Activated CD4-positive, alpha-beta T cell treated with anti-CD3 and anti-CD28 coated beads, Interleukin-2, amount 50 U/mL, for 1 hour (primary cell): ENCODE measurements around the gene SYNJ2BP.

Experiments
- DNase-seq: peaks from one replicate; pipeline ENCODE4 v3.0.0-alpha.2; 2020

The SYNJ2BP gene

DNA sequence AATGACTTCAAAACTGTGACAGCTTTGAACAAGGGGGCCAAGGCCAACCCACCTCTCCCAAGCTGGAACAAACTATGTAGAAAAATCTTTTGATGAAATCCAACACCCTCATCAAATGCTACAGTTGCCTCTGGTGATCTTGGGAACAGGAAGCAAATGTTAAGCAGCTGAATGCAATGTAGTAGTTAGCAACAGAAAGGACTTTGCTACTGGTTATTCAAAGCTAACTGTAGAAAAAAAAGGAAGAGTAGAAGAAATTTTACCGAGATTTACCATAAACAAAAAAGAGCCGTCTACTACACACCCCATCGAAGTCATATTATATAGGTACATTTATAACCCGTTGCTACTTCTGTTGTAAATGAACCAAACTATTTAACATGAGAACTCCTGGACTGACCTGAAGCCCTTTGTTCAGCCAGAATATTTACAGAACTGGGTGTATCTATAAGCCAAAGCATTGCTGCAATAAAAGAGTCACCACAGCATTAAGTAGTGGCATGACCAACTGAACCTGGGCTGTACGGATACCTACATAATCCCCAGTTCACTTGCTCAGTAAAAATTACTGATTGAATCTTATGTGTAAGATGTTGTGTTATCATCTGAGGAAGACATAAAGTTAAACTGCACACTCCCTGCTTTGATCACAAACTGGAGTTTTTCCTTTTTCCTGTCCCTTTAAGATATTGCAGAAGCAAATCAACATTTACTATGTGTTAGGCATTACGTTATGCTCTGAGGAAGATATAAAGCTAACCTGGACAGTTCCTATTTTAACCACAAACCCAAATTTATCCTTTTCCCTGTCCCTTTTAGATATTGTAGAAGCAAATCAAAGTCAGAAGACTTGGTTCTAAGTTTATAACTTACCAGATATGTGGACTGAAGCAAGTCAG lies 25.1 kb downstream of the SYNJ2BP start:
- no peak for DNase-seq

DNA sequence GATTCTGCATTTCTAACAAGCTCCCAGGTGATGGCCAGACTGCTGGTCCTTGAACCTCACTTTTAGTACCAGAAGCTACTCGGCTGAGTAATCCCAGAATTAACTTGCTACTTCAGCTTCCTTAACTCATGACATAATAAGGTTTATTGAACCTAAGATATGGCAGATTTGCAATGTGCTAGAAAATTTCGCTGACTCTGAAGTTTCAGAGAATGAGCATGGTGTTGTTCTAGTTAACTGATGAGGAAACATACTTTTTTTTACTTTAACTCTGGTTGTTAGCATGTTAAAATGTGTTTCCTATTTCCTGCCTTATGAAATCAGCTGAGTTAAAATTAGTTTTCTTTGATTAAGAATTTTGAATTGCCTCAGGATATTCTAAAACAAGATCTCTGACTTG lies 34.4 kb downstream of the SYNJ2BP start:
- DNase-seq: no peak

DNA sequence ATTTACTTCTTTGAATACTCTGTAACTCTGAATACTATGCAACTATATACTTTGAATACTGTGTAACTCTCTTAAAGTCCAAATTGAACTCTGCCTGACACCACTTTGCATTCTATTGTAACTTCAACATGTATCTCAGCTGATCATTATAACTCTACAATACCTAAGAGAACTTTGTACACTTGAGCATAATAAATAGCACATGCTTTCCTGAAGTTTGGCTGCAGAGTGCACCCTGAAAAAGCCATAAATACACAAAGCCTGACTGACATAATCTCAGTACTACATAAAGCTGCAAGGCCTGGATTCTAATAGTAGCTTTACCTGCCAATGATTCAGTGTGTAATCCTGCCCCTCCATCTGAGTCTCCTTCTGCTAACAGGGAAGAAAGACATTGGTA lies 36.1 kb downstream of the SYNJ2BP start:
- no peak for DNase-seq

DNA sequence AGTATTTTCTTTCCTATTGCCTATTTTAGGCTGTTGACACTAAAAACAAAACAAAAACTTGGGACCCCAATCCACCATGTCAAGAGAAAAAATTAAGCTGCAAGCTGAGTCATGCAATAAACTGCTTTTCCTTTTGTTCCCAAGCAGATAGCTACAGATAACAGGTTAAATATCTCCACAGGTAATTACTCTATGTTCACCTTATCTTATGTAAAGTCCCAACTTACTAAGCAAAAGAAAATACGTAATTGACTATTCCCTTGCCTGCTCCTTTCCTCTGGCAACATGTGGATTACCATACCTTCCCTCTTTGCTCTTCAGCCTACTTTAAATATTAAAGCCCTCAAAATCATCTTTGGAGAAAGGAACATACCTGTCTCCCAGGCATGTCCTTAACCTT lies 38.2 kb downstream of the SYNJ2BP start:
- DNase-seq: no peak
